A673 (cell line): ENCODE measurements around the gene SRSF2.

Experiments used
- CTCF ChIP-seq: fragments of 300-800, 200-600 bp; sonication (generic); conservative IDR thresholded peaks from 2 replicates; pipeline ENCODE4 v1.5.1; 2017; ENCODE audit warnings: low read depth, mild to moderate bottlenecking, antibody characterized with exemption, low read length, moderate library complexity, mixed read lengths
- EZH2 ChIP-seq: fragments of 200-600 bp; sonication (generic); IDR thresholded peaks from 2 replicates; pipeline ENCODE4 v1.6.1; 2017; ENCODE audit warnings: borderline replicate concordance, low read depth, mild to moderate bottlenecking, mixed read lengths, antibody characterized with exemption, low read length; ENCODE audit not compliant: poor library complexity, severe bottlenecking

GRCh38 chr17:76718516-76718915, 18.6 kb downstream of the SRSF2 start:
- TF ChIP-seq CTCF (no peak), EZH2 (no peak)
